GM19438 (cell line): ENCODE results near the gene ACBD5.
"Not testable (repeated sequence)": the region's sequence is repeated elsewhere in the genome, so short reads cannot be mapped to it uniquely, and the experiment has no call there.

ENCODE experiments used
- ATAC-seq: cut with Tn5 transposase; IDR thresholded peaks from one replicate; pipeline ENCODE4 v1.9.1; 2021; ENCODE audit warnings: low read depth; ENCODE audit not compliant: unreplicated experiment

Gene ACBD5

GRCh38 chr10:27240212-27241009 is at the start of gene ACBD5:
Gene ACBD5 (minus strand): TSS chr10:27240797. CDS start chr10:27240688, 109 bp downstream.
- ATAC-seq = peak; percentile 43

GRCh38 chr10:27285093-27285492 is 44.5 kb upstream of the ACBD5 start:
- ATAC-seq = no peak

- ATAC-seq = no peak
Observed at GRCh38 chr10:27276581-27276980, 36.0 kb upstream of the ACBD5 start.

- ATAC-seq = not testable (repeated sequence)
Observed at GRCh38 chr10:27266025-27266424, 25.4 kb upstream of the ACBD5 start.

DNA sequence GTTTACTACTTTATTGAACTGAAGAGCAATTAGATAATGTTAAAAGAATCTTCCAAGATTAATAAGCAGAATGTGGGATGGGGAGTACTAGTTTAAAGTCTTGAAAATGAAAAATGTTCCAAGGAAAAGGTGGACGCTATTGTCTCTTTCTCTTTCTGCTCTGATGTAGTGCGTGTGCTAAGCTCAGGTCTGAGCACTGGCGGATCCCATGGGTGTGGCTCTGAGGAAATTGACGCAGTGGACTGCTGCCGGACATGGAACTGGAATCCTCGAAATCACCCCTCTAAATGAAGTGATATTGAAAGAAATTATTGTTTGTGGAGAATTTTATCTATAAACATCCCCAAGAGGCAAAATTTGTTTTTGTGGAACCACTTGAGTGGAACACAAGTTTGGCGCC is 22.2 kb upstream of the ACBD5 start:
- ATAC-seq = not testable (repeated sequence)

DNA sequence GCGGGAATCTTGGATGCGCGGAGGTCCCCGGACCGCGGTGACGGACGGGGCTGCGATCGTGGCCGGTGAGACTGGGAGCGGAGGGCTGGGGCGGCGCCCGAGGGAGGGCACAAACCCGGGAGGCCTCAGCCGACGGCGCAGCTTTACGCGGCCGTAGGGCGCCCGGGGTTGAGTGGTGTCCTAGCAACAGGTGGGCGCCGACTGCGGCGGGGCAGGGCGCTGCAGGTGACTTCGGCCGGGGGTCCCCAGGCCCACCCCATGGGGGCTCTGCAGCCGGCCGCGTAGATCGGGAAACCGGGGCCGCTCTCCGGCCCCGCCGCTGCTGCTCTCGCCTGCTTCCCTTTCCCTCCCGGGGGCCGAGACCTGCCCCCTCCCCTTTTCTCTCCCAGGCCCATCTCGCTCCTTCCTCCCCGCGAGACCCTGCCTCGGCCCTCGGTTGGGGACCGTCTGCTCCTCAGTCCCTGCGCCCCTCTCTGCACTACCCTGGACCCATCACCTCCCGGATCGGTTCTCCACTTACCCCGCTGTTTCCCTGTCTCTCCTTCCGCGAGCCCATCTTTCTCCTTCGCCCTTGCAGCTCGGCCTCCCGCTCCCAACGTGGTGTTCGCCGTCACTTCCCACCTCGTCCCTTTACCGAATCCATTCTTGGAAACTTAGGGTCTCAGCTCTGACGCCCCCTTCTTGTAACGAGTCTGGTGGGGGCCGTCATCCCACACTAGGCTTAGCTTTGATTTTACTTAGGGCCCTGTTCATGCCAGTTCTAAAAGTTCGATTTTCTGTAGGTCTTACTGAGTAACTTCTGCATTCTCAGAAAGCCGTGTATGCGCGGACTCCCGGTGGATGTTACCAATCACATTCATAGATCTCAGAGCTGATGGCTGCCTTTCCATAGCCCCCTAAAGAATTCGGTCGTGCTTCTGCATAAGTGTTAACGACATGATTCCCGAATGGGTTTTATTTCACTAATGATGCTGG is 18.5 kb upstream of the ACBD5 start:
- ATAC-seq = no peak

GRCh38 chr10:27258492-27258837 is 17.9 kb upstream of the ACBD5 start:
- no peak for ATAC-seq

GRCh38 chr10:27256299-27257189 is 15.9 kb upstream of the ACBD5 start:
- ATAC-seq = no peak

DNA sequence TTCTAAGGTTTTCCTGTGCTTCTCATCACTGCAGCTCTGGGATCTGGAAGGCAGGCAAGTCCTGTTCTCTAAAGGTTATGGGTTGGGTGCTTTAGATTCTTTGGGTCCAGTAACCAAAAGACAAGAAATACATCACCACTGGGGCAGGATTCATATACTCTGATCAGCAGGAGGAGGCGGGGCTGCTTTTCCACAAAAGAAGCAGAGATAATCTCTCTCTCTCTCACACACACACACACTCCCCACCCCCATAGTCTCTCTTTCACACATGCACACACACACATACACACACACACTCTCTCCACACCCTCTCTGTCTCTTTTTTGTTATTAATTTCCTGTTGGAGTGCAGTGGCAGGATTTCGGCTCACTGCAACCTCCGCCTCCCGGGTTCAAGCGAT is 13.0 kb upstream of the ACBD5 start:
- no peak for ATAC-seq

DNA sequence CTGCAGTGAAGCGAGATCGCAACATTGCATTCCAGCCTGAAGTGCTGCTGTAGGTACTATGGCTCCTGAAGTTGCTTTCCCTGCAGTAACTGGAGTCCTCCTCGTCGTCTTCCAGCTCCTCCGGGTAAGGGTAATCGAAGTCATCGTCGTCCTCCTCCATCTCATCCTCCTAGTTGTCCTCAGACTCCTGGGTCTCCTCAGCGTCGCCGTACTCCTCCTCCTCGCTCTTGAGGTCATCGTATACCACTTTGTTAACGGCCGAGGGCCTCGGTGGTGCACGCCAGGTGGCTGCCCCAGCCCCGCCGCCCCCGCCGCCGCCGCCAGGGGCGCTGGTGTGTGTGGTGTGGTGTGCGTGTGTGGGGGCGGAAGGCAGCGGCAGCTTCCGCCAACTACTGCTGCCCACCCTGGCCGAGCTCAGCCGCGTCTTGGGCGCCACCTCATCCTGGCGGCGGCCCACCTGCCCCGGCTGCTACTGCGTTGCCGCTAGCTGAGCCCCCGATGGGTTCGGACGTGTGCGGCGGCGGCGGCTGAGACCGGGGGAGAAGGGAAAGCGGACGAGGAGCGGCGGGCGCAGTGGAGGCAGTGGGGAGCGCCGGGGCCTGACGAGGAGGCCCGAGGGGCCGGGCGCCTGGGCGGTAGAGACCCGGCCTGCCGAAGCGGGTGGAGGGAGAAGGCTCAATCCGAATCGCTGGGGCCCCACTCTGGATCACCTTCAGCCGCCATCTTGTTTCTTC is 11.8 kb upstream of the ACBD5 start:
- peak; percentile 99 for ATAC-seq

GRCh38 chr10:27251554-27251953 is 11.0 kb upstream of the ACBD5 start:
- no peak for ATAC-seq

DNA sequence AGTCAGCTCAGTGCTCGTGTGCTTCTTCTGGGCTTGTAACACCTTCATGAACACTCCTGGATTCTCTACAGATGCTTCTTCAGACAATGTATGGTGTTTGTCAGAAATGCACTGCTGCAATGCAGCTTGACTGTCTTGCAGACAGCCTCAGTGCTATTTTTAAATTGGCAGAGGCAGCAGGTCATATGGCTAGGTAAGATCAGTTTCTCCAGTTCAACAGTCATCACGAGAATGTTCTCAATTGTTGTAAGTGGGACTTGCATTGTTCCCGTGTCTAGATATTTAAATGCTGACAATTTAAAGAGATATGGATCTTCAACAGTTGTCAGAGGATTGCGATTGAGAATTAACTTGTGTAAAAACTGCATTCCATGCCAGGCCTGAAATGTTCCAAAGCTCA is 7.6 kb upstream of the ACBD5 start:
- no peak for ATAC-seq

GRCh38 chr10:27247441-27247840 is 6.8 kb upstream of the ACBD5 start:
- ATAC-seq = no peak

DNA sequence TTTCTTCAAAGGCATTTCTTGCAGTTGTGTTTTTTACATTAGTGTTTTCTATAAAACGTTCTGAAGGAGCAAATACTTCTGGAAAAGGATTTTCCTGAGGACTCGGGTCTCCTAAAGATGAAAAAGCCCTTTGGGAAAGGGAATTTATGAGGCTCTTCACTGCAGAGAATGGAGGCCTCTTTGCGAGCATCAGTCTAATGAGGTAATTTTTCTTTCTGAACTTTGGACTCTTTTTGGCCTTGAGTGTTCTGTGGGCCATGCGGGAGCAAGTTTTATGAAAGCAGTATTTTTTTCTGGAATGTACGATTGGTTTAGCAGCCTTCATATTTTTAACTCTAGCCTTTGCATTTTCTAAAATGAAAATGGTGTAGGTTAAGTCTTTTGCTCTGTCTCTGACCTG is 6.4 kb upstream of the ACBD5 start:
- no peak for ATAC-seq

GRCh38 chr10:27245836-27246235 is 5.2 kb upstream of the ACBD5 start:
- ATAC-seq = no peak

- ATAC-seq = no peak
Observed at GRCh38 chr10:27244976-27245375, 4.4 kb upstream of the ACBD5 start.

- ATAC-seq = peak; percentile 36
Observed at GRCh38 chr10:27242951-27243551, 2.5 kb upstream of the ACBD5 start.

DNA sequence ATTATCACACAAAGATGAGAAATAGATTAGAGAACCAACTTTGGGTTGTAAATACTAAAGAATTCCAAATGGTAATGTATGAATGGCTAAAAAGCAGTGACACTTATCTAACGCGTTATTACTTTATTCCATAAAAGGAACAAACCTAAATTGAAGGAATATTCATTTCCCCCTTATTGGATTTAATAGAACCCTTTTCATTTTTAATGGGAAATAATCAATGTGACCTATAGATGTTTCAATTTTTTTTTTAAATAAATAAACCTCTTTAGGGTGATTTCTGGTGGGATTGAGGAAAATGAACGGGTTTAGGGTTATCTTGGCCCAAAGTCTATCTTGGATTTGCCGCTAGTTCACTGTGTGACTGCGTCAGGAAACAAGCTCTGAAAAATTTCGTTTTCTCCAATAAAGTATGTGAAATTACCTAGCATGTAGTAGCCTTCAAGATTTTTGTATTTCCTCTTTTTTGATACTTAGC is 1.9 kb upstream of the ACBD5 start:
- no peak for ATAC-seq
